IMR-90 (cell line): ENCODE data around the gene RYR2. TPM values are rescaled to one million over a fixed set of nuclear protein-coding genes. Genes with fewer than 3 reads are reported as not detected.

Source experiments
- ATAC-seq: fragments of 200-7000 bp; cut with Tn5 transposase; 2 replicates; pipeline ENCODE4 v1.9.1; 2020; ENCODE audit warnings: low read depth, mild to moderate bottlenecking, moderate library complexity
- BruUV-seq: library from RNA; stranded (reverse); fragments of 400-500 nt; replicated peaks from 2 replicates; lab custom pipeline; 2021; lab: Mats Ljungman, UMichigan
- CTCF ChIA-PET: fragments of 300-600 bp; formaldehyde crosslinking; extraction: SDS; loops from one replicate; lab custom pipeline; 2021; ENCODE audit warnings: antibody characterized with exemption; lab: Yijun Ruan, JAX
- POLR2A ChIA-PET: fragments of 300-600 bp; sonication (Branson Sonifier 250); formaldehyde crosslinking; loops from one replicate; lab custom pipeline; 2022; ENCODE audit warnings: antibody characterized with exemption; ENCODE audit not compliant: unreplicated experiment; lab: Charles Lee
- DNase-seq: peaks from one replicate; pipeline ENCODE4 v3.0.0; 2013
- H2AFZ ChIP-seq: replicated peaks from 2 replicates; pipeline ENCODE3; 2013; ENCODE audit warnings: low read length, mild to moderate bottlenecking; ENCODE audit not compliant: poor library complexity
- H2AK5ac ChIP-seq: 2 replicates; pipeline ENCODE4 v1.6.1; 2013; ENCODE audit warnings: low read depth, low read length, inconsistent platforms
- H2AK9ac ChIP-seq: replicated peaks from 2 replicates; pipeline ENCODE3; 2013; ENCODE audit warnings: mild to moderate bottlenecking, low read depth, low read length, moderate library complexity; ENCODE audit not compliant: poor library complexity
- H2BK120ac ChIP-seq: 2 replicates; pipeline ENCODE4 v1.6.1; 2013; ENCODE audit warnings: low read depth, low read length, inconsistent platforms
- H2BK15ac ChIP-seq: 3 replicates; pipeline ENCODE4 v1.6.1; 2013; ENCODE audit warnings: low read depth, low read length, inconsistent platforms
- H2BK20ac ChIP-seq: 2 replicates; pipeline ENCODE4 v1.6.1; 2013; ENCODE audit warnings: low read depth, mild to moderate bottlenecking, inconsistent platforms, low read length, moderate library complexity
- H2BK5ac ChIP-seq: 2 replicates; pipeline ENCODE4 v1.6.1; 2013; ENCODE audit warnings: mild to moderate bottlenecking, low read depth, low read length, inconsistent platforms; ENCODE audit not compliant: poor library complexity, severe bottlenecking
- H3K14ac ChIP-seq: replicated peaks from 2 replicates; pipeline ENCODE4 v1.6.1; 2013; ENCODE audit warnings: low read depth, low read length, inconsistent platforms
- H3K18ac ChIP-seq: 2 replicates; pipeline ENCODE4 v1.6.1; 2013; ENCODE audit warnings: low read depth, low read length, control low read depth
- H3K23ac ChIP-seq: 2 replicates; pipeline ENCODE4 v1.6.1; 2013; ENCODE audit warnings: low read depth, low read length, inconsistent platforms
- H3K27ac ChIP-seq: 2 replicates; pipeline ENCODE4 v1.5.1; 2013; ENCODE audit warnings: mild to moderate bottlenecking, control low read depth, low read length; ENCODE audit not compliant: insufficient read depth
- H3K27me3 ChIP-seq: 2 replicates; pipeline ENCODE4 v1.6.1; 2013; ENCODE audit warnings: low read length; ENCODE audit not compliant: control insufficient read depth, insufficient read depth
- H3K36me3 ChIP-seq: 2 replicates; pipeline ENCODE4 v1.6.1; 2013; ENCODE audit warnings: low read length, mixed read lengths; ENCODE audit not compliant: control insufficient read depth, insufficient read depth
- H3K4ac ChIP-seq: 2 replicates; pipeline ENCODE4 v1.6.1; 2013; ENCODE audit warnings: low read depth, low read length, inconsistent platforms
- H3K4me1 ChIP-seq: 2 replicates; pipeline ENCODE4 v1.6.1; 2013; ENCODE audit warnings: low read length, mixed read lengths; ENCODE audit not compliant: control insufficient read depth, insufficient read depth
- H3K4me2 ChIP-seq: 2 replicates; pipeline ENCODE4 v1.6.1; 2013; ENCODE audit warnings: low read depth, mild to moderate bottlenecking, control low read depth, low read length, moderate library complexity
- H3K4me3 ChIP-seq: 2 replicates; pipeline ENCODE4 v1.5.1; 2013; ENCODE audit warnings: low read depth, mild to moderate bottlenecking, control low read depth, low read length, moderate library complexity; ENCODE audit not compliant: insufficient read depth
- H3K56ac ChIP-seq: 2 replicates; pipeline ENCODE4 v1.6.1; 2013; ENCODE audit warnings: low read length, inconsistent platforms; ENCODE audit not compliant: insufficient read depth; ENCODE audit errors: extremely low read depth
- H3K79me1 ChIP-seq, 2 experiments: 2 replicates each; pipeline ENCODE4 v1.6.1; 2013; ENCODE audit warnings: low read length in 2 of 2, inconsistent platforms in 1 of 2, low read depth in 1 of 2
- H3K9ac ChIP-seq: 2 replicates; pipeline ENCODE4 v1.6.1; 2013; ENCODE audit warnings: low read depth, low read length, control low read depth
- H3K9me1 ChIP-seq: 2 replicates; pipeline ENCODE4 v1.6.1; 2013; ENCODE audit warnings: low read length, inconsistent platforms; ENCODE audit not compliant: insufficient read depth
- H3K9me3 ChIP-seq: 2 replicates; pipeline ENCODE4 v1.6.1; 2013; ENCODE audit warnings: low read length; ENCODE audit not compliant: control insufficient read depth, insufficient read depth
- H4K20me1 ChIP-seq: 2 replicates; pipeline ENCODE4 v1.6.1; 2013; ENCODE audit warnings: low read length, inconsistent platforms; ENCODE audit not compliant: insufficient read depth
- H4K5ac ChIP-seq: 2 replicates; pipeline ENCODE4 v1.6.1; 2013; ENCODE audit warnings: mild to moderate bottlenecking, low read depth, low read length, control low read depth
- H4K8ac ChIP-seq, 2 experiments: 2 replicates each; pipeline ENCODE4 v1.6.1; 2013; ENCODE audit warnings: low read depth in 2 of 2, low read length in 2 of 2, control low read depth in 1 of 2, inconsistent platforms in 1 of 2
- H4K91ac ChIP-seq: 2 replicates; pipeline ENCODE4 v1.6.1; 2013; ENCODE audit warnings: low read depth, low read length, inconsistent platforms; ENCODE audit not compliant: insufficient read depth
- CHD1 ChIP-seq: IDR thresholded peaks from 2 replicates; pipeline ENCODE4 v1.6.1; 2012; ENCODE audit warnings: low read depth, low read length, improper control_type of control experiment
- MAFK ChIP-seq: IDR thresholded peaks from 2 replicates; pipeline ENCODE4 v1.6.1; 2012; ENCODE audit warnings: low read depth, low read length, improper control_type of control experiment
- MXI1 ChIP-seq: IDR thresholded peaks from 2 replicates; pipeline ENCODE4 v1.6.1; 2012; ENCODE audit warnings: low read depth, mild to moderate bottlenecking, low read length, moderate library complexity, borderline replicate concordance
- RAD21 ChIP-seq: IDR thresholded peaks from 2 replicates; pipeline ENCODE4 v1.6.1; 2012; ENCODE audit warnings: low read length, improper control_type of control experiment
- USF2 ChIP-seq: fragments of 150-350 bp; IDR thresholded peaks from 2 replicates; pipeline ENCODE4 v1.6.1; 2017; ENCODE audit warnings: mild to moderate bottlenecking, antibody characterized with exemption, low read length, low read depth
- WGBS, 2 experiments: methylation state at CpG; one replicate each; pipeline versions ENCODE4 v1.1.5 to v1.1.7; 2013; ENCODE audit warnings: missing lambda C conversion rate in 2 of 2; ENCODE audit not compliant: insufficient read length in 1 of 2; ENCODE audit errors: extremely low coverage in 2 of 2; 5-methylcytosine and 5-hydroxymethylcytosine counted together
- dilution Hi-C: fragments of 300-500 bp; cut with HindIII; formaldehyde crosslinking; loops from one replicate; pipeline ENCODE4 v1.14.3; 2018; ENCODE audit warnings: low sequenced_read_pairs; ENCODE audit not compliant: unreplicated experiment
- in situ Hi-C: fragments of 300-500 bp; cut with MboI; formaldehyde crosslinking; loops from 3 replicates; pipeline ENCODE4 v1.14.3; 2019; ENCODE audit warnings: low sequenced_read_pairs, inconsistent platforms, mixed read lengths
- intact Hi-C: fragments of 100-400 bp; cut with micrococcal nuclease; formaldehyde crosslinking; loops from 2 replicates; pipeline ENCODE4 v1.10.0; 2022
- polyA plus RNA-seq, 3 experiments: library from polyadenylated mRNA; depleted of rRNA; stranded (reverse); fragments of >200 nt; gene quantifications; 2 replicates each; pipeline ENCODE4 v1.2.3, GENCODE V29; 2012; ENCODE audit warnings: low replicate concordance in 1 of 3
- total RNA-seq: library from RNA; depleted of rRNA; stranded (reverse); fragments of >200 nt; gene quantifications from 2 replicates; pipeline ENCODE4 v1.2.3, GENCODE V29; 2012

RYR2 gene
- total and polyA plus RNA-seq, 2 of the 4 experiments (the other 2 are of a cell fraction): not detected

- no CpG with 5 or more reads among the region's 2 CpGs for WGBS, 2 experiments
Observed at GRCh38 chr1:237507005-237507404, 465.0 kb downstream of the RYR2 start.

More at GRCh38 chr1:237507005-237507404, 465.0 kb downstream of the RYR2 start:
- no peak overlapping the region for H2BK15ac ChIP-seq
- no peaks in the 10 kb centered on the region for H3K27me3 ChIP-seq
- no peak overlapping the region for H2BK5ac ChIP-seq
- ChIA-PET CTCF (no interaction called here), POLR2A (no interaction called here)
- in situ Hi-C loops (no loop called here), dilution Hi-C loops (no loop called here), intact Hi-C loops (no loop called here)
- H4K8ac ChIP-seq: no peak overlapping the region
- H3K36me3 ChIP-seq: no peaks in the 10 kb centered on the region
- no peak for DNase-seq
- H3K4me2 ChIP-seq: no peak overlapping the region
- H3K18ac ChIP-seq: no peak overlapping the region
- no peak overlapping the region for H2BK120ac ChIP-seq
- H4K91ac ChIP-seq: no peak overlapping the region
- H4K20me1 ChIP-seq: no peaks in the 10 kb centered on the region
- no peaks in the 10 kb centered on the region for H3K79me1 ChIP-seq
- H3K4me1 ChIP-seq: no peaks in the 10 kb centered on the region
- TF ChIP-seq MAFK: no peak
- TF ChIP-seq MXI1: no peak
- TF ChIP-seq RAD21: no peak
- TF ChIP-seq CHD1: no peak
- no peak for TF ChIP-seq USF2
- no peak overlapping the region for H2AK5ac ChIP-seq
- H2AK9ac ChIP-seq: no peak overlapping the region
- H3K14ac ChIP-seq: no peak overlapping the region
- H2AFZ ChIP-seq: no peak overlapping the region
- H3K4me3 ChIP-seq: no peak overlapping the region
- peaks cover 17% of the 10 kb centered on the region for H3K9me3 ChIP-seq
- H4K5ac ChIP-seq: no peak overlapping the region
- H3K4ac ChIP-seq: no peak overlapping the region
- no peak overlapping the region for H3K23ac ChIP-seq
- no peak for ATAC-seq
- H3K9ac ChIP-seq: no peak overlapping the region
- no TSS peak for BruUV-seq
- H3K56ac ChIP-seq: no peak overlapping the region
- H2BK20ac ChIP-seq: no peak overlapping the region
- H3K27ac ChIP-seq: no peak overlapping the region
- no peaks in the 10 kb centered on the region for H3K9me1 ChIP-seq
